Astrocyte (in vitro differentiated cells and primary cell): ENCODE measurements around the gene ATG4C. TPM values are rescaled to one million over a fixed set of nuclear protein-coding genes. Genes with fewer than 3 reads are reported as not detected.
"Not testable (repeated sequence)": the region's sequence is repeated elsewhere in the genome, so short reads cannot be mapped to it uniquely, and the experiment has no call there.

Experiments
- DNase-seq: peaks from one replicate; pipeline ENCODE4 v3.0.0-alpha.2; 2010; ENCODE audit warnings: low read depth
- FAIRE-seq: peaks from 2 replicates; lab custom pipeline; 2011; peaks lifted over from hg19 to GRCh38; lab: Jason Lieb, UNC
- H2AFZ ChIP-seq: 2 replicates; pipeline ENCODE4 v1.6.0; 2012; ENCODE audit warnings: low read depth, low read length, inconsistent platforms
- H3K27ac ChIP-seq: 2 replicates; pipeline ENCODE4 v1.5.1; 2011; ENCODE audit warnings: low read depth, low read length, inconsistent platforms
- H3K27me3 ChIP-seq: 2 replicates; pipeline ENCODE4 v1.6.0; 2011; ENCODE audit warnings: low read length, inconsistent platforms; ENCODE audit not compliant: insufficient read depth
- H3K36me3 ChIP-seq: 2 replicates; pipeline ENCODE4 v1.5.1; 2011; ENCODE audit warnings: low read length, inconsistent platforms; ENCODE audit not compliant: insufficient read depth
- H3K4me1 ChIP-seq: 2 replicates; pipeline ENCODE4 v1.5.1; 2011; ENCODE audit warnings: low read length, inconsistent platforms; ENCODE audit not compliant: insufficient read depth
- H3K4me2 ChIP-seq: 2 replicates; pipeline ENCODE4 v1.6.0; 2012; ENCODE audit warnings: low read length, inconsistent platforms
- H3K4me3 ChIP-seq: 2 replicates; pipeline ENCODE4 v1.5.1; 2011; ENCODE audit warnings: low read depth, mild to moderate bottlenecking, low read length, inconsistent platforms; ENCODE audit not compliant: insufficient read depth
- H3K79me2 ChIP-seq: 2 replicates; pipeline ENCODE4 v1.6.0; 2012; ENCODE audit warnings: mild to moderate bottlenecking, low read length, inconsistent platforms; ENCODE audit not compliant: insufficient read depth
- H3K9ac ChIP-seq: 2 replicates; pipeline ENCODE4 v1.6.0; 2012; ENCODE audit warnings: mild to moderate bottlenecking, low read length, inconsistent platforms
- H3K9me3 ChIP-seq: 2 replicates; pipeline ENCODE4 v1.5.1; 2012; ENCODE audit warnings: low read depth, mild to moderate bottlenecking, low read length, inconsistent platforms; ENCODE audit not compliant: insufficient read depth
- H4K20me1 ChIP-seq: 2 replicates; pipeline ENCODE4 v1.6.0; 2012; ENCODE audit warnings: low read length, inconsistent platforms; ENCODE audit not compliant: insufficient read depth
- H3K27ac Mint-ChIP-seq: one replicate; pipeline ENCODE4 v1.8.0; 2021; ENCODE audit warnings: mild to moderate bottlenecking, mixed read lengths; ENCODE audit not compliant: unreplicated experiment
- H3K27me3 Mint-ChIP-seq: one replicate; pipeline ENCODE4 v1.8.0; 2021; ENCODE audit warnings: low read depth, mixed read lengths; ENCODE audit not compliant: unreplicated experiment
- H3K36me3 Mint-ChIP-seq: one replicate; pipeline ENCODE4 v1.8.0; 2021; ENCODE audit warnings: low read depth, mixed read lengths; ENCODE audit not compliant: unreplicated experiment
- H3K4me1 Mint-ChIP-seq: one replicate; pipeline ENCODE4 v1.8.0; 2021; ENCODE audit warnings: low read depth, mixed read lengths; ENCODE audit not compliant: unreplicated experiment
- H3K4me3 Mint-ChIP-seq: one replicate; pipeline ENCODE4 v1.8.0; 2021; ENCODE audit warnings: mild to moderate bottlenecking, moderate library complexity, mixed read lengths; ENCODE audit not compliant: unreplicated experiment
- H3K9me3 Mint-ChIP-seq: one replicate; pipeline ENCODE4 v1.8.0; 2021; ENCODE audit warnings: mild to moderate bottlenecking, mixed read lengths; ENCODE audit not compliant: unreplicated experiment
- EZH2 ChIP-seq: IDR thresholded peaks from 2 replicates; pipeline ENCODE4 v1.6.1; 2012; ENCODE audit warnings: mild to moderate bottlenecking, low read length, inconsistent platforms; ENCODE audit not compliant: insufficient read depth
- total RNA-seq: library from RNA; stranded (reverse); gene quantifications from 2 replicates; pipeline ENCODE4 v1.2.1, GENCODE V29; 2021
- TF ChIP-seq, protein P1 (sequence below): IDR thresholded peaks from 2 replicates; pipeline ENCODE4 v1.5.1; 2011; ENCODE audit warnings: low read depth, mild to moderate bottlenecking, inconsistent platforms, low read length, moderate library complexity; ENCODE audit not compliant: insufficient read depth

ATG4C gene
- total RNA-seq, 1 donor from 2014 or later, result 7.0 TPM

DNA sequence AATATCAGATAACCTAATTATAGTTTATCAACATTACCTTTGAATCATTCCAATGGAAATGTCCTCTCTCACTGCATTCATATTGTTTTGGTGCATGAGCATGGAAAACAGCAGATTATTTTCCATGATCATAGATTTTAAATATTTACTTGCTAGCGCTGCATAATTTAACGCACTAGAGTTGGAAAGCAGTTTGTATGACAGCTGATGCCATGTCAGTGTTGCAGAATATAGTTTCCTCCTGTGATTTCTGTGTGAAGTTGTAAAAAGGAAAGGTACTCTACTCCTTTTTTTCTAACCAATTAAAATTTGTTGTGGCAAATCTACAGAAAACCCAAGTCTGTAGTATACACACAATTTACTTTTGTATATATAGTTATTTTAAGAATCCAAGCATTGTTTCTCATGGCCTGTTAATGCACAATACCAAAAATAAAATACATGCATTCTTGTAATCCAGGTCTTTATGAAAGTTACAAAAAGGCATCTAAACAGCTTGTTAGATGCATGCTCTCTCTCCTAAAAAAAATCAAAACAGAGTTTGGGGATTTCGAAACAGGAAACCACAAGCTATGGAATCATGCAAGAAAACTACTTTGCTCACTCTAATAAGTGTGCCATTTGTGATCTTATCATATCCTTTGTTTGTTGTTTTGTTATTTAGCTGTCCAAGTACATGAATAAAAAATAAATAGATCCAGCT, 1.9 kb upstream of the ATG4C start:
- peaks cover 17% of the 10 kb centered on the region for H3K27me3 ChIP-seq
- no peak overlapping the region for H2AFZ ChIP-seq
- no peak overlapping the region for H3K27ac ChIP-seq
- no peaks in the 10 kb centered on the region for H3K36me3 ChIP-seq
- Mint-ChIP-seq H3K27me3 (no peaks in the 10 kb centered on the region), H3K4me1 (peaks cover 2% of the 10 kb centered on the region), H3K4me3 (no peak overlapping the region), H3K36me3 (no peaks in the 10 kb centered on the region), H3K27ac (no peak overlapping the region), H3K9me3 (no peaks in the 10 kb centered on the region)
- H3K4me3 ChIP-seq, result no peak overlapping the region
- no peaks in the 10 kb centered on the region for H4K20me1 ChIP-seq
- FAIRE-seq (no peak), DNase-seq (peak; percentile 26)
- no peaks in the 10 kb centered on the region for H3K9me3 ChIP-seq
- TF ChIP-seq, protein P1, sequence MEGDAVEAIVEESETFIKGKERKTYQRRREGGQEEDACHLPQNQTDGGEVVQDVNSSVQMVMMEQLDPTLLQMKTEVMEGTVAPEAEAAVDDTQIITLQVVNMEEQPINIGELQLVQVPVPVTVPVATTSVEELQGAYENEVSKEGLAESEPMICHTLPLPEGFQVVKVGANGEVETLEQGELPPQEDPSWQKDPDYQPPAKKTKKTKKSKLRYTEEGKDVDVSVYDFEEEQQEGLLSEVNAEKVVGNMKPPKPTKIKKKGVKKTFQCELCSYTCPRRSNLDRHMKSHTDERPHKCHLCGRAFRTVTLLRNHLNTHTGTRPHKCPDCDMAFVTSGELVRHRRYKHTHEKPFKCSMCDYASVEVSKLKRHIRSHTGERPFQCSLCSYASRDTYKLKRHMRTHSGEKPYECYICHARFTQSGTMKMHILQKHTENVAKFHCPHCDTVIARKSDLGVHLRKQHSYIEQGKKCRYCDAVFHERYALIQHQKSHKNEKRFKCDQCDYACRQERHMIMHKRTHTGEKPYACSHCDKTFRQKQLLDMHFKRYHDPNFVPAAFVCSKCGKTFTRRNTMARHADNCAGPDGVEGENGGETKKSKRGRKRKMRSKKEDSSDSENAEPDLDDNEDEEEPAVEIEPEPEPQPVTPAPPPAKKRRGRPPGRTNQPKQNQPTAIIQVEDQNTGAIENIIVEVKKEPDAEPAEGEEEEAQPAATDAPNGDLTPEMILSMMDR, result no peak
- no peak for TF ChIP-seq EZH2
- no peak overlapping the region for H3K9ac ChIP-seq
- no peak overlapping the region for H3K4me2 ChIP-seq
- H3K79me2 ChIP-seq, result peaks cover 9% of the 10 kb centered on the region
- H3K4me1 ChIP-seq, result no peaks in the 10 kb centered on the region

DNA sequence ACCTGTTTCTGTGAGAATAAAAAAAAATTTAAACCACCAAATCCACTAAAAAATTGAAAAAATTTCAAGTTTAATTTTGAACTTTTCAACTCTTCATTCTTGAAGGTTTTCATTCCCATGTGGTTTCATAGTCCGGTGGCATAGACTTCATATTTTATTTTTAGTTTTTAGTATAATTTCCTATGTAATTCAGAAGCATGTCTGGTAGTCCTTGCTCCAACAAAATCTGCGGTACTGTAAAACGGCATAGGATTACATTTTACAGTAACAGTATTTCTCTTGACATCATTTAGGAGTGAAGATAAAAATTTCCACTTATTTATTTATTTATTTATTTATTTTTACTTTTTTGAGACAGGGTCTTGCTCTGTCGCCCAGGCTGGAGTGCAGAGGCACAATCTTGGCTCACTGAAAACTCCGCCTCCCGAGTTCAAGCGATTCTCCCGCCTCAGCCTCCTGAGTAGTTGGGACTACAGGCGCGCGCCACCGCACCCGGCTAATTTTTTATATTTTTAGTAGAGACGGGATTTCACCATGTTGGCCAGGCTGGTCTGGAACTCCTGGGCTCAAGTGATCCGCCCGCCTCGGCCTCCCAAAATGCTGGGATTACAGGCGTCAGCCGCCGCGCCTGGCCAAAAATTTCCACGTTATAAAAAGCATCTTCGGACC, 1.3 kb upstream of the ATG4C start:
- H3K9me3 ChIP-seq, H3K4me3 Mint-ChIP-seq, H3K36me3 ChIP-seq, H3K9ac ChIP-seq, H2AFZ ChIP-seq, H3K9me3 Mint-ChIP-seq, FAIRE-seq, H3K36me3 Mint-ChIP-seq, H3K27me3 Mint-ChIP-seq, H3K27ac Mint-ChIP-seq, H4K20me1 ChIP-seq, H3K27ac ChIP-seq, H3K4me1 ChIP-seq, H3K4me1 Mint-ChIP-seq, H3K4me3 ChIP-seq: not testable (repeated sequence)
- Histone ChIP-seq H3K4me2 (peak overlapping the region; percentile 90), H3K79me2 (peaks cover 11% of the 10 kb centered on the region), H3K27me3 (peaks cover 11% of the 10 kb centered on the region)
- DNase-seq, result peak; percentile 4

DNA sequence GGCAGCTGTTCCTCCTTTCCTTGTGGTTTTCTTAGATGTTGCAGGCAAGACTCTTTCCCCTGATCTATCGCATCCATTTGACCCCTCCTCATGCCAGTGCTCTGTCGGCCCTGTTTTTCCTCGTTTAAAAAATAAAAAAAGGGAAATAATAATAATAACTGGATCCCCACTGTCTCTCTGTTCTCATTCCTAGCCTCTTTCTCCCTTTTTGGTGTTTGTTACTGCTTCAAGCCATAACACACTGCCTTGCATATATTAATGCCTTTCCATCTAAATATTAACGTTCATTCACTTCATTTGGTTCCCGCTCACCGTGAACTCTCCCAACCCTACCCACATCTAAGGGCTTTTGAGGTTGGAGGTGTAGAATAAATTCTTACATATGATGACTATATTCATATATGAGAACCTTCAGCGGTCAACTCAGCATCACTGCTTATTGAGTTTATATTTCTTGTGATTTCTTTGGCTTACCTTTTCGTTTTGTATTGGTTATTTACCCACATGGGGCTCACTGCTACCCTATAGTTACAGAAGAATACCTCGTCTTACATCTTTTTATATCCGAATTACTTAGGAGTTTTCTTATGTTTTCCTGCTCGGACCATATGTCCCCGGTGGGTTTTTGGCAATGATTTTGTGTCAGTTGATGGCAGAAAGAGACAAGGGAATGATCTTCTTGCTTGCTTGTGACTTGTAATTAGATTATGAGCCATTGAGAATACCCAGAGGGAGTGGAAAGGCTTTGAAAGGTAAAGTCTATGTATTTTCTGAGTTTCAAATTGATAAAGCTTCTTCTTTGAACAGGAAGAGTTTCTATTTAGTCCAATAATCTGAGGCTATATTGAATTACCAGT, 805 bp downstream of the ATG4C start:
- Histone ChIP-seq H3K9me3 (no peaks in the 10 kb centered on the region), H3K27ac (peak overlapping the region; percentile 96), H2AFZ (peak overlapping the region; percentile 98), H3K27me3 (no peaks in the 10 kb centered on the region), H4K20me1 (no peaks in the 10 kb centered on the region), H3K4me2 (peak overlapping the region; percentile 90), H3K36me3 (no peaks in the 10 kb centered on the region), H3K4me1 (no peaks in the 10 kb centered on the region), H3K79me2 (peaks cover 15% of the 10 kb centered on the region), H3K9ac (peak overlapping the region; percentile 93), H3K4me3 (peak overlapping the region; percentile 99)
- Mint-ChIP-seq H3K36me3 (no peaks in the 10 kb centered on the region), H3K27ac (no peak overlapping the region), H3K4me3 (no peak overlapping the region), H3K4me1 (no peaks in the 10 kb centered on the region), H3K27me3 (no peaks in the 10 kb centered on the region), H3K9me3 (no peaks in the 10 kb centered on the region)
- TF ChIP-seq, protein P1, result no peak
- TF ChIP-seq EZH2, result no peak
- DNase-seq (peak; percentile 15), FAIRE-seq (no peak)
